Erythroblast (primary cell): ENCODE data around the gene RBPJL.

Experiments
- GATA1 ChIP-seq: IDR thresholded peaks from 2 replicates; pipeline ENCODE4 v1.6.1; 2011; ENCODE audit warnings: low read depth, mild to moderate bottlenecking, control low read depth, low read length, moderate library complexity
- POLR2A ChIP-seq: IDR thresholded peaks from 2 replicates; pipeline ENCODE4 v1.6.1; 2011; ENCODE audit warnings: mild to moderate bottlenecking, low read length

DNA sequence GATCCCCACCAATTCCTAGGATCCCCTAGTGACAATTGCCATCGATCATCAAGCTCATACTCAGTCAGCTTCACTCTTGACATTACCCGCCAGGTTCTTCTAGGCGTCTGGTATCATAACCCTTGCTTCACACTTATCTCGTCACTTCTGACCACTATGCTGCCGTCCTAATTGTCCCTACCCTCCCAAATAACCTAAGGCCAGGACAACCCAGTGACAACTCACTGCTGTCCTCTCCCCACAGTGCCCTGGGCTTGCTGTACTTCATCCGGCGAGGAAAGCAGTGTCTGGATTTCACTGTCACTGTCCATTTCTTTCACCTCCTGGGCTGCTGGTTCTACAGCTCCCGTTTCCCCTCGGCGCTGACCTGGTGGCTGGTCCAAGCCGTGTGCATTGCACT lies 60.0 kb downstream of the RBPJL start:
- TF ChIP-seq POLR2A (no peak), GATA1 (no peak)
